Measurements from ENCODE around the gene PPP6R2. TPM values are rescaled to one million over a fixed set of nuclear protein-coding genes. Genes with fewer than 3 reads are reported as not detected.

PPP6R2 gene
- total RNA-seq, 4 donors from 2014 or later: 32.0 to 56.3 (median 50.9) TPM

DNA sequence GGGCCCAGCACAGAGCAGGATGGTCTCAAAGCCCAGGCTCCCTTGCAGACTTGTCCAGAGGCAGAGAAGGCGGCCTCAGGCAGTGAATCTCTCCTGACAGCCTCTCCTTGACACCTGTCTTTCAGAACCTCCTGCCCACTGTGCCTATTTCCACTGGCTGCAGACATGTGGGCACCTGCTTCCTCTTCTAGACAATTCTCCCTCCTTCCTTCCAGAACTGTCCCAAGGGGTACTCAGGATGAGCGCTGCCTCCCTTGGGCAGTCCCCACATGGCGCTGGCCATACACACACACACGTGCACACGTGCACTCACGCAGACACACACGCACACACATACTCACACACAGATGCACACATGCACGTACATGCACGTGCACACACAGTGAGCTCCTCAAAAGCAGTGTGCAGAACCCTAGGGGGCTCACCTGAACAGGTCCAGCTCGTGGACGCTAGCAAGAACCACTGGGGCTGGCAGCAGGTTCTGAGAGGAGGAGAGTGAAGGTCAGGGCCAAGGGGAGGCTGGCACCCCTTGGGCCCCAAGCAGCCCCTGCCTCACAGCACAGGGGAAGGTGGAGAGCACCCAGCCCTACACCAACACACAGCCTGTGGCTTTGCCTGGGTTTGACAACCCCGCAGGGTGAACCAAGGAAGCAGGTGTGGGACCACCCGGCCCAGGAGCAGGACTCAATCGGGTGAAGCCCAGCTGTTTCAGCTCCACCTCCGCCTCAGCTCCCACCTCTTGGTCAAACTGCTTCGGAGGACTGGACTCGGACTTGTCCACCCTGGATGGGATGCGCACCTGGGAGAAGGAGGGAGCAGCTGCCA, 27.6 kb upstream of the PPP6R2 start:
- TF ChIP-seq, protein P1, sequence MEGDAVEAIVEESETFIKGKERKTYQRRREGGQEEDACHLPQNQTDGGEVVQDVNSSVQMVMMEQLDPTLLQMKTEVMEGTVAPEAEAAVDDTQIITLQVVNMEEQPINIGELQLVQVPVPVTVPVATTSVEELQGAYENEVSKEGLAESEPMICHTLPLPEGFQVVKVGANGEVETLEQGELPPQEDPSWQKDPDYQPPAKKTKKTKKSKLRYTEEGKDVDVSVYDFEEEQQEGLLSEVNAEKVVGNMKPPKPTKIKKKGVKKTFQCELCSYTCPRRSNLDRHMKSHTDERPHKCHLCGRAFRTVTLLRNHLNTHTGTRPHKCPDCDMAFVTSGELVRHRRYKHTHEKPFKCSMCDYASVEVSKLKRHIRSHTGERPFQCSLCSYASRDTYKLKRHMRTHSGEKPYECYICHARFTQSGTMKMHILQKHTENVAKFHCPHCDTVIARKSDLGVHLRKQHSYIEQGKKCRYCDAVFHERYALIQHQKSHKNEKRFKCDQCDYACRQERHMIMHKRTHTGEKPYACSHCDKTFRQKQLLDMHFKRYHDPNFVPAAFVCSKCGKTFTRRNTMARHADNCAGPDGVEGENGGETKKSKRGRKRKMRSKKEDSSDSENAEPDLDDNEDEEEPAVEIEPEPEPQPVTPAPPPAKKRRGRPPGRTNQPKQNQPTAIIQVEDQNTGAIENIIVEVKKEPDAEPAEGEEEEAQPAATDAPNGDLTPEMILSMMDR (IDR thresholded peaks at IDR 0.05): no peak
- TF ChIP-seq POLR2A (IDR thresholded peaks at IDR 0.05): no peak
- 88 to 95% methylated on average over 18 of the region's 18 CpGs for WGBS, 2 donors
- intact Hi-C loops (cut with DNase I; ENCODE audit: low total_unique reads): no loop called here
- no peak overlapping the region for H3K4me3 ChIP-seq (ENCODE audit: low read depth, poor library complexity, severe bottlenecking)
- no peak for DNase-seq (ENCODE audit: low spot score in 2 of 2)

DNA sequence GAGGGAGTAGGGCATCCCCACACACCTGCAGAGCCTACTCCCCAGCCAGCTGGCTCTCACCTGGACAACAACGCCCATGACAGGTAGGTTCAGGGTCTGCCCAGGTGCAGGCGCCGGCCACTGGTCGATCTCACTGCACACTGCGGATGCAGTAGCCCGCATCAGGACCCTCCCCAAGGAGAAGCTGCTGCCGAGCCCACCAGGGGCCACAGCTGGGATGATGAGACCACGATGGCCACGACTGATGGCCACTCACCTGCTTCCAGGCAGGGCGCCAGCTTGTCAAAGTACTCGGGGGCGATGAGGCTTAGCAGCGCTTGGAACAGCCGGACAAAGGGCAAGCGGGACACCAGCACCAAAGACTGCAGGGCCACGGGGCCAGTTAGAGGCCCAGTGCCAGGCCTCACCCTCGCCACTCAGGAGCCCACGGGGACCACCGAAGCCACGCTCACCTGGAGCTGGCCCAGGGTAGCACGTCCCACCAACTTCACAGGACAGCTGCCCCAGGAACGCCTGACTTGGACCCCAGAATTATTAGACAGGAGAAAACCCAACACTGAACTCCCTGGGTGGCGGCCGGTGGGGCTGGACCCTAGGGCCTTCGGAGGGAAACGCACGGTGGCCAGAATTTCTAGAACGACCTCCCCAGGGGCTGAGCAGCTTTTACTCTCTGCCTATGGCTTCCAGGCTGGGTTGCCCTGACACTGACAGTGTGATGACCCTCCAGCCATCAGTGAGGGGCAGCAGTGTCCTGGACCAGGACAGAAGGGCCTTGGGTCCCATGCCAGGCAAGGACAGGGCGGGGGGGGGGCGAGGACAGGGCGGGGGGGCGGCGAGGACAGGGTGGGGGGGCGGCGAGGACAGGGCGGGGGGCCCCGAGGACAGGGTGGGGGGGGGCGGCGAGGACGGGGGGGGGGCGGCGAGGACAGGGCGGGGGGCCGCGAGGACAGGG, 26.7 kb upstream of the PPP6R2 start:
- no peak overlapping the region for H3K4me3 ChIP-seq (ENCODE audit: low read depth, poor library complexity, severe bottlenecking)
- DNase-seq (ENCODE audit: low spot score in 2 of 2): no peak
- intact Hi-C loops (cut with DNase I; ENCODE audit: low total_unique reads): no loop called here
- TF ChIP-seq, protein P1 (IDR thresholded peaks at IDR 0.05): no peak
- TF ChIP-seq POLR2A (IDR thresholded peaks at IDR 0.05): no peak
- WGBS, 2 donors: 89 to 90% methylated on average over 18 to 28 of the region's 45 CpGs

DNA sequence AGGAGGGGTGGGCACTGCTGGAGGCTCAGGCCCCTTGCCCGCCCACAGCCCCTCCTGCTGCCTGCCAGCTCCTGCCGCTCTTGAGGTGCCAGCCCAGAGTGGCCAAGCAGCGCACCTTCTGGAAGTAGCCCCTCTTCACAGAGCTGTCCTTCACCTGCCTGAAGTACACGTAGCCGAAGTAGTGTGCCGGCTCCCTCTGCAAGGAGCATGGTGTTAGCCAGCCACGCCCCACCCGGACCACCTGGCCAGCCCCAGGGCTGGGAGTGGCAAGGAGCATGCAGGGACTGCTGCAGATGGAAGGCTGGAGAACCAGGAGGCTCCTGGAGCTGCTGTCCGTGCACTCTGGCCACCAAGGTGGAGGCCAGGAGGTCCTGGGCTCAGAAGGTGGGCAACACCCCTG, 25.9 kb upstream of the PPP6R2 start:
- no peak for DNase-seq (ENCODE audit: low spot score in 2 of 2)
- H3K4me3 ChIP-seq (ENCODE audit: low read depth, poor library complexity, severe bottlenecking): no peak overlapping the region
- WGBS, 2 donors: 71 to 75% methylated on average over 7 to 9 of the region's 9 CpGs
- intact Hi-C loops (cut with DNase I; ENCODE audit: low total_unique reads): no loop called here
- TF ChIP-seq, protein P1 (IDR thresholded peaks at IDR 0.05): no peak
- TF ChIP-seq POLR2A (IDR thresholded peaks at IDR 0.05): no peak

DNA sequence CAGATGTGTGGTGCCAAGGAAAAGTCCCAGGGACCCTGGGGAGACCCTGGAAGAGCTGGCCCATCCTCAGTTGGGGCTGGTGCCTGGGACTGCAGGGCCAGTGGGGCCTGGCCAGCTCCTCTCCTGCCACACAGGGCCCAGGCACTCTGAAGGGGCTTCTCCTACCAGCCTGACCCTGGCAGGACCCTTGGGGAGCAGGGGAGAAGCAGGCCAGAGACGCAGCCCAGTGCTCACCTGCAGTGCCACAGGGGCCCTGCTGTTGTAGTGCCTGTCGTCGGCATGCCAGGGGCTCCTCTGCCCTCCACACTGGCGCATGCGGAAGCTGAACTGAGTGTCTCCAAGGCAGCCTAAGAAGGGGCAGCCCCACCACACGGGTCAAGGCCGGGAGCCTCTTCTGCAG, 25.5 kb upstream of the PPP6R2 start:
- H3K4me3 ChIP-seq (ENCODE audit: low read depth, poor library complexity, severe bottlenecking): no peak overlapping the region
- 92 to 97% methylated on average over 5 to 7 of the region's 7 CpGs for WGBS, 2 donors
- TF ChIP-seq POLR2A (IDR thresholded peaks at IDR 0.05): no peak
- TF ChIP-seq, protein P1 (IDR thresholded peaks at IDR 0.05): no peak
- no peak for DNase-seq (ENCODE audit: low spot score in 2 of 2)
- intact Hi-C loops (cut with DNase I; ENCODE audit: low total_unique reads): no loop called here

DNA sequence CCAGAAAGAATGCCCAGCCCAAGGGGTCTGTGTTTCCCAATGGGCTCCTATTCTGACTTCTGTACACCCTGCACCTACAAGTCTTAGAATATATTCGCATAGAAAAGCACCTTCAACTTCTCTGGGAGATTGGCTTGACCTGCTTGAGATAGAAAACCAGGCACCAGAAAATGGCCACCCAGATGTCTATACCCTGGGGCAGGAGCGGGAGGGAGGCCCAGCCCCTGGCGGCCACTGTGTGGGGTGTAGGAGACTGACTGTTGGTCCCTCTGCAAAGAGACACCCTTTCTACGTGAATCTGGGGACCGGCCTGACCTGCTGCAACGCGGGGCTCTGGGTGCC, 24.8 kb upstream of the PPP6R2 start:
- H3K4me3 ChIP-seq (ENCODE audit: low read depth, poor library complexity, severe bottlenecking): no peak overlapping the region
- WGBS, 2 donors: 77 to 84% methylated on average over 7 of the region's 7 CpGs
- DNase-seq (ENCODE audit: low spot score in 2 of 2): no peak
- TF ChIP-seq, protein P1 (IDR thresholded peaks at IDR 0.05): no peak
- no peak for TF ChIP-seq POLR2A (IDR thresholded peaks at IDR 0.05)
- intact Hi-C loops (cut with DNase I; ENCODE audit: low total_unique reads): no loop called here
